ENCODE measurements around the gene FOXL1.

Gene FOXL1

GRCh38 chr16:86598607-86599565 lies 20.5 kb downstream of the FOXL1 start:
- in situ Hi-C loops (cut with HindIII; ENCODE audit: low sequenced_read_pairs), result no loop called here

GRCh38 chr16:86601356-86601755 lies 23.0 kb downstream of the FOXL1 start:
- in situ Hi-C loops (cut with HindIII; ENCODE audit: low sequenced_read_pairs), result no loop called here

DNA sequence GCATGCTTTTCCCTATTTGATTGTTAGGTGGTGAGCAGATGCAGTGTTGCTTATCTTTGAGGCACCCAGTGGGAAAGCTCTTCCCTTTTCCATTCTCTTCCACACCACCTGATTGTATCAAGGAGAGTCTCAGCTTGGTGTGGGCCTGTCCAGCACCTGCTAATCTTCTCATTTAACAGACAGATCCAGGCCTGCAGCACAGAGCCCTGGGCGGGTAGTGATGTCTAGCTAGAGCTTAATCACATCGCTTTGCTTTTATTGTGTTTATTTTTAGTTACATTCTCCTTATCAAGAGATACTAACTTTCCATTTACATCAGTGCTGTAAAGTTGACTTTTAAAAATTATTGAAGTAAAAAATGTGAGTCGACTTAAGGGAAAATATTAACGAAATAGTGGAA lies 24.2 kb downstream of the FOXL1 start:
- in situ Hi-C loops (cut with HindIII; ENCODE audit: low sequenced_read_pairs), result no loop called here

DNA sequence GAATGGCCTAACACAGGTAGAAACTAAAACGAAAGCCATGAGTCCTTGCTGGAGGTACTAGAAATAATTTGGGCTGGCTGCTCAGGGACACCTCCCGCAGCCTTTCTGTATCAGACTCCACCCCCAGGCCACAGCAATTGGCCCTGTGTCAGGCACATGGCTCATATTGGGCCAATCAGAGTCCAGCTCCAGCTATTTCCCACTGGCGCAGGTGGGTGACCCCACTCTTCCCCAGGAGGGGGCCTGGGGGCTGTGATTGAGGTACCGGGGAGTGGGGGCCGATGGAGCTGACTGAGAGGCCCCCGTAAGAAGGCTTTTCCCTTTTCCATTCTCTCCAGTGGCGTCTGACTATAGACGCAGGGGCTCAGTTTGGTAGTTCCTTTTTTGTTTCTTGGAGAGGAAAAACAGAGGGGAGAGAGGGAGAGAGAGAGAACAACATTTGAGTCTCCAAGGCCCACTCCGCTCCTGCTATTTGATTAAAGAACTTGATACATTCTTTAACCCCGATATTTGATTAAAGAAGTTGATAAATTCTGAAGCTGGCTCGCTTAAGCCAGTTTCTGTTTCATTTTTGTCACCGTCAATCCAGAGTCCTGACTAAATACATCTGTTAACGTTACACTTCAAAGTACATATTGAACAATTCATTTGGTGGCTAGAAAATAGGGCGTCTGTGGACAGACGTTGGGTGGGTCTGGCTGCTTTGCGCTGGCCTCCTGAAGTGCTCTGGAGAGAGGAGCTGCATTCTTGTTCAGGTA lies 26.3 kb downstream of the FOXL1 start:
- in situ Hi-C loops (cut with HindIII; ENCODE audit: low sequenced_read_pairs), result no loop called here

GRCh38 chr16:86605950-86606349 lies 27.6 kb downstream of the FOXL1 start:
- in situ Hi-C loops (cut with HindIII; ENCODE audit: low sequenced_read_pairs), result no loop called here

- in situ Hi-C loops (cut with HindIII; ENCODE audit: low sequenced_read_pairs), result no loop called here
Observed at GRCh38 chr16:86608301-86608747, 30.0 kb downstream of the FOXL1 start.

- in situ Hi-C loops (cut with HindIII; ENCODE audit: low sequenced_read_pairs), result no loop called here
Observed at GRCh38 chr16:86609115-86609514, 30.8 kb downstream of the FOXL1 start.

- in situ Hi-C loops (cut with HindIII; ENCODE audit: low sequenced_read_pairs), result no loop called here
Observed at GRCh38 chr16:86609661-86610060, 31.3 kb downstream of the FOXL1 start.

- in situ Hi-C loops (cut with HindIII; ENCODE audit: low sequenced_read_pairs), result no loop called here
Observed at GRCh38 chr16:86610779-86611524, 32.6 kb downstream of the FOXL1 start.

DNA sequence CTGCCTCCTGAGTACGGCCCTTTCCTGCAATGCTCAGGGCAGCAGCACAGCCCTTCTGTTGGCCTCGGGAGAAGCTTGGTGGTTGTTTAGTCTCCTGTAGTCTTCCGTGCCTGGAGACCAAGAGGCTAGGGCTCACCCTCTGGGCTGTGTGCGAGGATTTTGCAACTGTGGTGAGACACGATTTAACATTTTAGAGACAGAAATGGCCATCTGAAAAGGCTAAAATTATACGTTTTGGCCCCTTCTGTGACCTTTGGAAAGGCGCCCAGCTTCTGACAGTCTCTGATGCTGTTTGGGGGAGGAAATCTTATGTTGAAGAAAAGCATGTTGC lies 33.1 kb downstream of the FOXL1 start:
- in situ Hi-C loops (cut with HindIII; ENCODE audit: low sequenced_read_pairs), result no loop called here

GRCh38 chr16:86611941-86612340 lies 33.6 kb downstream of the FOXL1 start:
- in situ Hi-C loops (cut with HindIII; ENCODE audit: low sequenced_read_pairs), result no loop called here

GRCh38 chr16:86614699-86615098 lies 36.4 kb downstream of the FOXL1 start:
- in situ Hi-C loops (cut with HindIII; ENCODE audit: low sequenced_read_pairs), result no loop called here

DNA sequence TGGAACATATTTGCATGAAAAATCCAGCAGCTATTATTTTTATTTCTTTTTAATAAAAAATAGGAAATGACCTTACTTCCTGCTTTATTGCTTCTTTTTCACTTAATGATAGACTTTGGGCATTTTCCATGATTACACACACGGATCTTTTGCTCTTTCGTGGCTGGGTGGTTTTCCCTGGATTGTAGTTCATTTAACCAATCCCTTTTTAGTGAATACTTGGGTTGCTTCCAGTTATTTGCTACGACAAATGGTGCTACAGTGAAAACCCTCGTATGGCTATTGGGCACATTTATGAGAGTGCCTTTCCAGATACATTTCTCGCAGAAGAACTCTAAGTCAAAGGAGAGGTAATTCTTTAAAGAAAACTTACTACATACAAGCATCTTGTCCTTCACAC lies 38.6 kb downstream of the FOXL1 start:
- in situ Hi-C loops (cut with HindIII; ENCODE audit: low sequenced_read_pairs), result no loop called here

DNA sequence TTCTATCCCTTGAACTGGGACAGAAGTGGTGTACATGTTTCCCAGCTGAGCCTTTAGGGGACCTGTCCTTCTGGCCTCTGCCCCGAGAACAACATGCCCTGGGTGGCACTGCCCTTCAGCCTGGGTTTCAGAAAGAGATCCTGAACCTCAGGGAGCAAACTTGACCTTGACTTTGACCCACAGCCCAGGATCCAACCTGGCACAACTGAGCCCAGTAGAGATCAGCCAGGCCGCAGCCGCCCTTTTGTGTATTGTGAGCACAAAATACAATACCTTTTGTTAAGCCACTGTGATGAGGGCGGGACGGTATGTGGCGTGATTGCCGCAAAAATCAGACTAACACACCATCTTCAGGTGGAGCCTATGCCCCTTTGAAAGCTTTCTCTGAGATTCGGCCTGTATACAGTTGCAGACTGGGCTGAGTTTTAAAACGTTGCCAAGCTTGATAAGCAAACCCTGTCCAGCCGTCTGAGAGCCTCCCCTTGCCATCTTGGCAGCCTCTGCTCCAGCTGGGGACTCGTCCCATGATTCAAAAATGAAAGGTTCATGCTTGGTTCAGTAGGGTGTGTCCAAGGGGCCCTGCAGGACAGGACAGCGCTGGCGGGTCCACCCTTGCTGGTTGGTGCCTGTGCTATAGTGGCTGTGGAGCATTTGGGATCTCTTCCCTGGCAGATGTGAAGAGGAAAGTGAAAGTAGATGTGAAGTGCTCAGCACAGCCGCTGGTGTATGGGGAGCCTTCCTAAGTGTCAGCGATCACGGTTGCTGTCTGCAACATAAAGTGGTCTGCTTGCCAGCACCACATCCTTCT lies 40.3 kb downstream of the FOXL1 start:
- in situ Hi-C loops (cut with HindIII; ENCODE audit: low sequenced_read_pairs), result no loop called here

DNA sequence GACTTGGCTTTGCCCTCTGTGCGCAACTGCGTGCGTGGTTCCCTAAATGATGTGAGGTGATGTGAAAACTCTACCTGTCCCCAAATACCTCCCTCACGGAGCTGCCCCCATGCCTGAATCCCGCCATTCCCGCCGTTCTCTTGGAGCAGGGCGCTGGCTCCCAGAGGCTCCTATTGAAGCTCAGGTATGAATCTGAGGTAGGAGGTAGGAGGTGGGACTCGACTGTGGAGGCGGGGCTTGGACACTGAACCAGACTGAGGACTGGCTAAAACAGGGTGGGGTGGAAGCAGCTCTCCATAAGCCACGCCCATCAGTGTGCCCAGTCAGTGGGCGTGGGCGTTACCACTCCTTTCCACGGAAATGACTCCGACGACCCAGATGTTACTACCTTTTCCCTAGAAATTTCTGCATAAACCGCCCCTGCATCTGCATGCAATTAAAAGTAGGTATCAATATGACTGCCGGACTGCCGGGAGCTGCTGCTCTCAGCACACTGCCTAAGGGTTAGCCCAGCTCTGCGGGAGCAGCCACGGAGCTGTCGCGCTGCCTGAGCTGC lies 41.0 kb downstream of the FOXL1 start:
- in situ Hi-C loops (cut with HindIII; ENCODE audit: low sequenced_read_pairs), result no loop called here

- in situ Hi-C loops (cut with HindIII; ENCODE audit: low sequenced_read_pairs), result no loop called here
Observed at GRCh38 chr16:86620184-86620583, 41.8 kb downstream of the FOXL1 start.

GRCh38 chr16:86621966-86622365 lies 43.6 kb downstream of the FOXL1 start:
- in situ Hi-C loops (cut with HindIII; ENCODE audit: low sequenced_read_pairs), result no loop called here

DNA sequence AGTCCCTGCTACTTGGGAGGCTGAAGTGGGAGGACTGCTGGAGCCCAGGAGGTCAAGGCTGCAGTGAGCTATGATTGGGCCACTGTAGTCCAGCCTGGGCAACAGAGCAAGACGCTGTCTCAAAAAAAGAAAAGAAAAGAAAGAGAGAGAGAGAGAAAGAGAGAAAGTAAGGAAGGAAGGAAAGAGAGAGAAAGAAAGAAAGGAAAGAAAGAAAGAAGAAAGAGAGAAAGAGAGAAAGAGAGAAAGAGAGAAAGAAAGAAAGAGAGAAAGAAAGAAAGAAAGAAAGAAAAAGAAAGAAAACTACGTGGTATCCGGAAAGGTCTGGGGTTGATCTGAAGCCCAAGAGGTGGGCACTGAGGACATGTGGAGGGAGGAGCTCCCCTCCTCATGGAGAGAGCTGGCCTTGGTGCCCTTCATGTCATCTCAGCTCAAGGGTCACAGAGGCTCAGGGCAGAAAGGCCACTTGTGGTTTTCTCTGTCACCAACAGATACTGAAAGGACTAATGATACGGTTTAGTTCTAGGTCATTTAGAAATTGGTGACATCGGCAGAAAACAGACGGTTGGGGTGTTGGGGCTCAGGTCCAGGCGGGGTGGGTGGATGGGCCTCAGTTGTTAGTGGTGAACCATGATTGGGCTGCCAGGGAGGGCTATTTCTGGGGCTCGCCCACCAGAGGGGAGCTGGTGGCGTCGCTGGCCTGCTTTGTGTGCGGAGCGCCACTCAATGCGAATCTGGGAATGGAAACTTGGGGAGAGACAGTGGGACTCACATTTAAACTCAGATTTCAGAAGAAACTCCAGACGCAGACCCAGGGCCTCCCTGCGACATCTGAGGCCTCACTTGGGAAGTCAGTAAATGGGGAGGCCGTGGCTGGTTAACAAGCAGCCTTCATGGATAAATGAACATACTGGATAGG lies 44.6 kb downstream of the FOXL1 start:
- in situ Hi-C loops (cut with HindIII; ENCODE audit: low sequenced_read_pairs), result no loop called here

GRCh38 chr16:86625029-86625428 lies 46.7 kb downstream of the FOXL1 start:
- in situ Hi-C loops (cut with HindIII; ENCODE audit: low sequenced_read_pairs), result loop anchor here (5.0 kb wide), 1 partner anchor 37 kb away; no protein-coding TSS in a partner anchor
